Adrenal gland (tissue), 12 donors: ENCODE measurements around the gene HPSE2. TPM values are rescaled to one million over a fixed set of nuclear protein-coding genes. Genes with fewer than 3 reads are reported as not detected.

Source experiments
- DNase-seq, 7 donors: peaks; one replicate each; pipeline ENCODE4 v3.0.0-alpha.2; 2019 to 2020
- H3K27ac ChIP-seq, 5 donors: fragments of 200-600 bp; sonication (generic) in 4 of 5; 1 replicate in 3 of 5; 2 replicates in 2 of 5; pipeline versions ENCODE4 v1.5.1 to v1.8.0; 2016 to 2020; ENCODE audit warnings: mild to moderate bottlenecking in 1 of 5
- H3K27me3 ChIP-seq: fragments of 200-600 bp; 2 replicates; pipeline ENCODE4 v1.8.0; 2021
- H3K36me3 ChIP-seq, 2 donors: fragments of 200-600 bp; replicated peaks in 1 of 2; 1 replicate in 1 of 2; 2 replicates in 1 of 2; pipeline versions ENCODE4 v1.5.1 to v1.8.0; 2018 to 2022
- H3K4me1 ChIP-seq, 2 donors: fragments of 200-600 bp; replicated peaks in 1 of 2; 1 replicate in 1 of 2; 2 replicates in 1 of 2; pipeline versions ENCODE4 v1.5.1 to v1.8.0; 2018 to 2021
- H3K4me3 ChIP-seq, 4 donors: fragments of 200-600 bp; sonication (generic) in 3 of 4; one replicate each; pipeline ENCODE4 v1.5.1; 2016 to 2018
- H3K9me3 ChIP-seq, 3 donors: fragments of 200-600 bp; sonication (generic) in 1 of 3; replicated peaks in 1 of 3; 1 replicate in 2 of 3; 2 replicates in 1 of 3; pipeline versions ENCODE4 v1.5.1 to v1.8.0; 2016 to 2021
- POLR2A ChIP-seq, 2 donors: fragments of 450-650 bp; IDR thresholded peaks; one replicate each; pipeline ENCODE4 v1.6.1; 2017; ENCODE audit warnings: antibody characterized with exemption in 2 of 2, mild to moderate bottlenecking in 2 of 2, moderate library complexity in 1 of 2
- WGBS, 4 donors: extraction: QIAGEN DNeasy Blood & Tissue Kit in 2 of 4; methylation state at CpG; one replicate each; pipeline versions ENCODE4 v1.1.5 to v1.1.7; 2013 to 2017; 5-methylcytosine and 5-hydroxymethylcytosine counted together
- intact Hi-C, 2 donors: fragments of 100-400 bp; cut with DNase I; formaldehyde crosslinking; loops; one replicate each; pipeline versions ENCODE4 v1.14.1 to v1.15.0; 2022 to 2023
- polyA plus RNA-seq, 3 donors: library from polyadenylated mRNA; stranded (reverse); fragments of 200-250 nt in 2 of 3; fragments of 350-450 nt in 1 of 3; fragmentation: Illumina TruSeq in 1 of 3; extraction: RNeasy Lipid Tissue Mini Kit (QIAGEN cat#74804) in 1 of 3; gene quantifications; one replicate each; pipeline ENCODE4 v1.2.3, GENCODE V29; 2013 to 2014
- total RNA-seq, 9 donors: library from RNA; depleted of rRNA in 4 of 9; stranded (reverse); fragments of >200 nt in 4 of 9; fragments of 120-200 nt in 1 of 9; fragmentation: NEBNext Ultra II Directional in 1 of 9; extraction: Animal tissue kit (Norgen Biotek cat#: 25700) in 1 of 9; gene quantifications; one replicate each; pipeline versions ENCODE4 v1.1.0 to v1.2.4, GENCODE V29; 2013 to 2023
- TF ChIP-seq, protein P1 (sequence below), 6 experiments: fragments of 450-650 bp in 4 of 6; fragments of 200-600 bp in 2 of 6; sonication (generic) in 1 of 6; IDR thresholded peaks; 1 replicate in 5 of 6; 2 replicates in 1 of 6; pipeline versions ENCODE4 v1.5.1 to v1.8.0; 2016 to 2021; ENCODE audit warnings: antibody characterized with exemption in 6 of 6, mild to moderate bottlenecking in 2 of 6, moderate library complexity in 1 of 6
- donor health status: healthy with polysubstance abuse.
- donor health status: Bipolar disorder and iron deficiency.
- donor health status: DM: yes; HTN: yes; CAD: no.
- donor health status: DM: no; HTN: no; CAD: no.
- donor health status: DM: no; HTN: no; CAD: no.
- donor health status: DM: yes; HTN: yes; CAD: no.

HPSE2 gene
- total and polyA plus RNA-seq, 12 donors = under 0.01 to 0.16 (median 0.10) TPM; not detected in 9

DNA sequence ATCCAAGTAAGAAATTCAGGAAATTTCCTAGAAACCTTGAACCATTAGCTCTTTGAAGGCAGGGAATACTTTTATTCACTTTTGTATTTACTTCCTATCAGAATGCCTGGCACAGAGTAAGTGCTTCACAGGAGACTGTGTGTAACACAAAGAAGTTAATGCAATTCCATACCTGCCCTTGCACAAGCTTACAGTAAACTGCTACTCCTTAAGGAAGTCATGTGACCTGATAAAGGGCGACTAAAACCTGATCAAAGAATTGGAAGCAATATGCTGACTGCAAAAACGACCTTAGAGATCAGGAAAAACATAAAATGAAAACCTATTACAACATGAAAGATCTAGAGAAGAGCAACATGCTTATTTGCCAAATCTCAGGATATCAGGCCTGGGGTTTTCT lies 610.7 kb downstream of the HPSE2 start:
- 37 to 67% (median 46%) methylated on average over 2 of the region's 2 CpGs for WGBS, 4 donors
- no peaks in the 10 kb centered on the region for H3K36me3 ChIP-seq
- no peaks in the 10 kb centered on the region for H3K4me1 ChIP-seq
- no peak for DNase-seq
- H3K9me3 ChIP-seq = no peaks in the 10 kb centered on the region
- H3K27me3 ChIP-seq = no peaks in the 10 kb centered on the region
- no peak overlapping the region for H3K27ac ChIP-seq
- TF ChIP-seq, protein P1, sequence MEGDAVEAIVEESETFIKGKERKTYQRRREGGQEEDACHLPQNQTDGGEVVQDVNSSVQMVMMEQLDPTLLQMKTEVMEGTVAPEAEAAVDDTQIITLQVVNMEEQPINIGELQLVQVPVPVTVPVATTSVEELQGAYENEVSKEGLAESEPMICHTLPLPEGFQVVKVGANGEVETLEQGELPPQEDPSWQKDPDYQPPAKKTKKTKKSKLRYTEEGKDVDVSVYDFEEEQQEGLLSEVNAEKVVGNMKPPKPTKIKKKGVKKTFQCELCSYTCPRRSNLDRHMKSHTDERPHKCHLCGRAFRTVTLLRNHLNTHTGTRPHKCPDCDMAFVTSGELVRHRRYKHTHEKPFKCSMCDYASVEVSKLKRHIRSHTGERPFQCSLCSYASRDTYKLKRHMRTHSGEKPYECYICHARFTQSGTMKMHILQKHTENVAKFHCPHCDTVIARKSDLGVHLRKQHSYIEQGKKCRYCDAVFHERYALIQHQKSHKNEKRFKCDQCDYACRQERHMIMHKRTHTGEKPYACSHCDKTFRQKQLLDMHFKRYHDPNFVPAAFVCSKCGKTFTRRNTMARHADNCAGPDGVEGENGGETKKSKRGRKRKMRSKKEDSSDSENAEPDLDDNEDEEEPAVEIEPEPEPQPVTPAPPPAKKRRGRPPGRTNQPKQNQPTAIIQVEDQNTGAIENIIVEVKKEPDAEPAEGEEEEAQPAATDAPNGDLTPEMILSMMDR (IDR thresholded peaks at IDR 0.05) = no peak
- no peak for TF ChIP-seq POLR2A (IDR thresholded peaks at IDR 0.05)
- H3K4me3 ChIP-seq = no peak overlapping the region
- intact Hi-C loops = no loop called here

DNA sequence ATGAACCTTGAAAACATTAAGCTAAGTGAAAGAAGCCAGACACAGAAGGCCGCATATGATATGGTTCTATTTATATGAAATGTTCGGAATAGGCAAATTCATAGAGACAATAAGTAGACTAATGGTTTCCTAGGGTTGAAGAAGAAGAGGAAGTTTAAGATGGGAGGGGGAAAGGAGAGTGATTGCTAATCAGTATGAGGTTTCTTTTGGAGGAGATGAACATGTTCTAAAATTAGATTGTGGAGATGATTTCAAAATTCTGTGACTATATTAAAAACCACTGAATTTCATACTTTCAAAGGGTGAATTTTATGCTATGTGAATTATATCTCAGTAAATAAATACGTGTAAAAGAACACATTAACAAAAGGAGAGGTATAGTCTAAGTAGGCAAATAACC lies 612.5 kb downstream of the HPSE2 start:
- Histone ChIP-seq H3K27me3 (no peaks in the 10 kb centered on the region), H3K9me3 (no peaks in the 10 kb centered on the region), H3K4me3 (no peak overlapping the region), H3K36me3 (no peaks in the 10 kb centered on the region), H3K4me1 (no peaks in the 10 kb centered on the region), H3K27ac (no peak overlapping the region)
- 55 to 68% (median 64%) methylated on average over 3 of the region's 3 CpGs for WGBS, 4 donors
- DNase-seq = no peak
- intact Hi-C loops = no loop called here
- TF ChIP-seq, protein P1 (IDR thresholded peaks at IDR 0.05) = no peak
- no peak for TF ChIP-seq POLR2A (IDR thresholded peaks at IDR 0.05)

DNA sequence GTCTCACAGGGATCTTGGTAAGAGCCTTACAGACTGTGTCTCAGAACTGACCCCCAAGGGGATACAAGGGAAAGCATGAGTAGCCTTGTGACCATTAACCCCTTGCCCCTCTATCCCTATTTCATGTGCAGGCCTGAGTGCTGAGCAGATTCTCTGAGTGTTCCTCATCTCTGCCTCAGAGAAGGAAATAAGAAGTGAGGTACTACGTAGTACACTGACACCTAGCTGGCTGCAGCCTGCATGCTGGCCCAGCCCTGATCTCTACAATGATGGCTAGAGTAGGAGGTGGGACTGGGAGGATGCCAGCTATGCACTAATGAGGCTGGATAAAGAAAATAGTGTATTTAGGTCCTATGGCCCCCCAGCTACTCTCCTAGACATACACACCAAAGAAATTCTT lies 614.0 kb downstream of the HPSE2 start:
- intact Hi-C loops = no loop called here
- H3K9me3 ChIP-seq = no peaks in the 10 kb centered on the region
- DNase-seq = no peak
- WGBS, 4 donors = 60 to 88% (median 83%) methylated on average over 1 of the region's 1 CpG
- peaks cover 4% of the 10 kb centered on the region for H3K27me3 ChIP-seq
- no peaks in the 10 kb centered on the region for H3K36me3 ChIP-seq
- no peak overlapping the region for H3K27ac ChIP-seq
- TF ChIP-seq POLR2A (IDR thresholded peaks at IDR 0.05) = no peak
- TF ChIP-seq, protein P1 (IDR thresholded peaks at IDR 0.05) = no peak
- no peak overlapping the region for H3K4me3 ChIP-seq
- no peaks in the 10 kb centered on the region for H3K4me1 ChIP-seq

DNA sequence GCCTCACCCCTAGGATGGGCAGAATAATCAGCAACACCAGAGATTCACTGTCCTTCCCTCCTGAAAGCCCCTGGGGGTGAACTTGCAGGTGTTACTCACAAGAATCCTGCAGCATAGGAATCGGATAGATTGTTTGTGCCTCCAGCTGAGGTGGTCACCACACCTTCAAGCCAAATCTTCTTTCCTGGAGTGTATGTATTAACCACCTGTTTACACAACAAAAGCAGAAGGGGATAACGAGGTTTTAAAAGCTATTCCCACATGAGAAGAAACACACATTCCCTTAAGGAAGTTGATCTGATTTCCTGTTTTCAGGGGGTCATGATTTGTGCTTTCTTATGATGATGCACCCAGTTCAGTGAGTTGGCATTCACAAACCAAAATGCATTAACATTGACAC lies 615.1 kb downstream of the HPSE2 start:
- intact Hi-C loops = no loop called here
- Histone ChIP-seq H3K27me3 (peaks cover 4% of the 10 kb centered on the region), H3K27ac (no peak overlapping the region), H3K4me3 (no peak overlapping the region), H3K4me1 (no peaks in the 10 kb centered on the region), H3K36me3 (no peaks in the 10 kb centered on the region), H3K9me3 (no peaks in the 10 kb centered on the region)
- TF ChIP-seq POLR2A (IDR thresholded peaks at IDR 0.05) = no peak
- TF ChIP-seq, protein P1 (IDR thresholded peaks at IDR 0.05) = no peak
- 45 to 62% (median 58%) methylated on average over 2 of the region's 2 CpGs for WGBS, 4 donors
- DNase-seq = no peak
